ENCODE measurements around the gene MAPK8IP2. TPM values are rescaled to one million over a fixed set of nuclear protein-coding genes. Genes with fewer than 3 reads are reported as not detected.
A peak's percentile ranks its signal among the peaks of the same experiment; 100 is the strongest.

Gene MAPK8IP2
- total and polyA plus RNA-seq, 2 donors from 2014 or later, result 1.0 to 1.1 TPM

DNA sequence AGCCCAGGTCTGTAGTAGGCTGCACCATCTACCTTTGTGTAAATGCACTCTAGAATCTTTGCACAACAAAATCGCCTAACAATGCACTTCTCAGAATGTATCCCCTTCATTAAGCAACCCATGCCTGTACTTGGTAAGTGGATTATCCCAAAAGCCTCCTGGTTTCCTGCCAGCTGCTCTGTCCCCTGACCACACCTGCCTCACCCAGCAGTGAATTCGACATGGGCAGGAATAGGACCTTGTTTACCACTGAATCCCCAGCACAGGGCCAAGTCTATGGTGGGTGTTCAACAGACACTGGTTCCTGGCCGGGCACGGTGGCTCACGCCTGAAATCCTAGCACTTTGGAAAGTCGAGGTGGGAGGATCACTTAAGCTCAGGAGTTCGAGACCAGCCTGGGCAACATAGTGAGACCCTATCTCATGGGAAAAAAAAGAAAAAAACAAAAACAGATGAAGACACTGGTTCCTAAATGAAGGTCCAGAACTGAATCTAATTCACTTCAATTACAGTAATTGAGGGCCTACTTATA lies 32.8 kb upstream of the MAPK8IP2 start:
- Histone ChIP-seq H3K4me3 (ENCODE audit: low read length in 3 of 3) (no peak overlapping the region), H3K4me1 (ENCODE audit: control insufficient read depth in 2 of 3, insufficient read depth in 2 of 3, low read depth in 1 of 3, low read length in 3 of 3) (peaks cover 0 to 23% (median 11%) of the 10 kb centered on the region in 3 donors), H3K9me3 (ENCODE audit: control insufficient read depth in 2 of 3, insufficient read depth in 1 of 3, low read length in 3 of 3) (no peaks in the 10 kb centered on the region), H3K27me3 (ENCODE audit: control insufficient read depth, insufficient read depth, low read length) (no peaks in the 10 kb centered on the region), H3K36me3 (ENCODE audit: control insufficient read depth in 2 of 3, insufficient read depth in 3 of 3, low read length in 3 of 3) (peaks cover 0 to 10% (median 7%) of the 10 kb centered on the region in 3 donors), H3K27ac (ENCODE audit: low read depth in 2 of 2, low read length in 2 of 2) (no peak overlapping the region), H3K9ac (ENCODE audit: low read length in 3 of 3) (no peak overlapping the region)
- DNase-seq, result no peak
- intact Hi-C loops (cut with DNase I), result no loop called here
- no peak for FAIRE-seq
- TF ChIP-seq, protein P1, sequence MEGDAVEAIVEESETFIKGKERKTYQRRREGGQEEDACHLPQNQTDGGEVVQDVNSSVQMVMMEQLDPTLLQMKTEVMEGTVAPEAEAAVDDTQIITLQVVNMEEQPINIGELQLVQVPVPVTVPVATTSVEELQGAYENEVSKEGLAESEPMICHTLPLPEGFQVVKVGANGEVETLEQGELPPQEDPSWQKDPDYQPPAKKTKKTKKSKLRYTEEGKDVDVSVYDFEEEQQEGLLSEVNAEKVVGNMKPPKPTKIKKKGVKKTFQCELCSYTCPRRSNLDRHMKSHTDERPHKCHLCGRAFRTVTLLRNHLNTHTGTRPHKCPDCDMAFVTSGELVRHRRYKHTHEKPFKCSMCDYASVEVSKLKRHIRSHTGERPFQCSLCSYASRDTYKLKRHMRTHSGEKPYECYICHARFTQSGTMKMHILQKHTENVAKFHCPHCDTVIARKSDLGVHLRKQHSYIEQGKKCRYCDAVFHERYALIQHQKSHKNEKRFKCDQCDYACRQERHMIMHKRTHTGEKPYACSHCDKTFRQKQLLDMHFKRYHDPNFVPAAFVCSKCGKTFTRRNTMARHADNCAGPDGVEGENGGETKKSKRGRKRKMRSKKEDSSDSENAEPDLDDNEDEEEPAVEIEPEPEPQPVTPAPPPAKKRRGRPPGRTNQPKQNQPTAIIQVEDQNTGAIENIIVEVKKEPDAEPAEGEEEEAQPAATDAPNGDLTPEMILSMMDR (IDR thresholded peaks at IDR 0.05; ENCODE audit: borderline replicate concordance, extremely low read depth, insufficient read depth), result no peak

DNA sequence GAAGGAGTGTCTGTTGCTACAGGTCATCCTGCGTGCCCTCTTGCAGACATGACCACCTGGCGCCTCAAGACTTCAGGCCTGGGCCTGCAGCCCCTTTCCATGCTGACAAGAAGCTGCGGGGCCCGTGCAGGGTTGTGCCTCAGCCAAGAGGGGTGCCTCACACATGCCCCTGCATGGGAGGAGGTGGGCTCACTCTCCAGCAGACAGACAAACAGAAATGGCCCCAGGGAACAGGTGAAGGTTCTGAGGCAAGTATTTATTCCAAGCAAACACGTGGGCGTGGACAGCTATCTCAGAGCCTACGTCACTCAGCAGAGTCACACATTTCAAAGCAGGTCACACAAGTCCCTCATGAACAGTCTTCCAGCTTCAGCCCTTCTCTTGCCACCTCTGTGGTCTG lies 32.0 kb upstream of the MAPK8IP2 start:
- Histone ChIP-seq H3K27ac (ENCODE audit: low read depth in 2 of 2, low read length in 2 of 2) (no peak overlapping the region), H3K27me3 (ENCODE audit: control insufficient read depth, insufficient read depth, low read length) (no peaks in the 10 kb centered on the region), H3K4me1 (ENCODE audit: control insufficient read depth in 2 of 3, insufficient read depth in 2 of 3, low read depth in 1 of 3, low read length in 3 of 3) (peaks cover 0 to 17% (median 11%) of the 10 kb centered on the region in 3 donors), H3K36me3 (ENCODE audit: control insufficient read depth in 2 of 3, insufficient read depth in 3 of 3, low read length in 3 of 3) (peaks cover 0 to 10% (median 7%) of the 10 kb centered on the region in 3 donors), H3K9ac (ENCODE audit: low read length in 3 of 3) (no peak overlapping the region), H3K9me3 (ENCODE audit: control insufficient read depth in 2 of 3, insufficient read depth in 1 of 3, low read length in 3 of 3) (no peaks in the 10 kb centered on the region), H3K4me3 (ENCODE audit: low read length in 3 of 3) (no peak overlapping the region)
- no peak for FAIRE-seq
- intact Hi-C loops (cut with DNase I), result no loop called here
- DNase-seq, result peak in 1 of 5 donors; percentile 64
- TF ChIP-seq, protein P1 (IDR thresholded peaks at IDR 0.05; ENCODE audit: borderline replicate concordance, extremely low read depth, insufficient read depth), result no peak

DNA sequence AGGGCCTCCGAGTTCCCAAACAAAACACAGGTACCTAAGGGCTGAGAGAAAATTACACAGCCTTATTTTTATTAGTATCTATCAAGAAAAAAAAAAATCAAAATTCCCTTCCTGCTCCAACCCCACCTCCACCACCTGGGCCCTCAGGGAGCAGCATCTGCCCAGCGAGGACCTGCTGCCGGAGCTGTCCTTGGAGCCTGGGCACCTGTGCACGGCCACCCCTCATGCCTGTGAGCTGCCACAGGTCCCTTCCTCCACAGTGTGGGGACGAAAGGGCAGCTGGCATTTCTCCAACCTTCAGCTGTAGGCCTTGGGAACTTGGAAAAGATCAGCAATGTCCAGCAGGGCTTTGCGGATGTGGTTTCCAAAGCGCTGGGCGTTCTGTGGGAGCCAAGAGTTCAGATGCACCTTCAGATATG lies 31.5 kb upstream of the MAPK8IP2 start:
- TF ChIP-seq, protein P1 (IDR thresholded peaks at IDR 0.05; ENCODE audit: borderline replicate concordance, extremely low read depth, insufficient read depth), result no peak
- Histone ChIP-seq H3K36me3 (ENCODE audit: control insufficient read depth in 2 of 3, insufficient read depth in 3 of 3, low read length in 3 of 3) (peaks cover 0 to 10% (median 7%) of the 10 kb centered on the region in 3 donors), H3K9ac (ENCODE audit: low read length in 3 of 3) (no peak overlapping the region), H3K27ac (ENCODE audit: low read depth in 2 of 2, low read length in 2 of 2) (no peak overlapping the region), H3K4me1 (ENCODE audit: control insufficient read depth in 2 of 3, insufficient read depth in 2 of 3, low read depth in 1 of 3, low read length in 3 of 3) (peaks cover 0 to 15% (median 11%) of the 10 kb centered on the region in 3 donors), H3K27me3 (ENCODE audit: control insufficient read depth, insufficient read depth, low read length) (no peaks in the 10 kb centered on the region), H3K9me3 (ENCODE audit: control insufficient read depth in 2 of 3, insufficient read depth in 1 of 3, low read length in 3 of 3) (no peaks in the 10 kb centered on the region), H3K4me3 (ENCODE audit: low read length in 3 of 3) (no peak overlapping the region)
- intact Hi-C loops (cut with DNase I), result no loop called here
- DNase-seq, result peak in 1 of 5 donors; percentile 67
- FAIRE-seq, result no peak

All from kidney (tissue), 14 donors.